DND-41 (cell line): ENCODE results near the gene KCNC1.

Experiments used
- EZH2 ChIP-seq: IDR thresholded peaks from 3 replicates; pipeline ENCODE4 v1.6.1; 2012; ENCODE audit warnings: borderline replicate concordance, low read depth, mild to moderate bottlenecking, moderate library complexity, low read length, inconsistent platforms; ENCODE audit not compliant: severe bottlenecking
- TF ChIP-seq, protein P1 (sequence below): IDR thresholded peaks from 2 replicates; pipeline ENCODE4 v1.5.1; 2012; ENCODE audit warnings: borderline replicate concordance, low read length, moderate library complexity, mild to moderate bottlenecking; ENCODE audit not compliant: poor library complexity, severe bottlenecking; ENCODE audit errors: extremely low read depth

DNA sequence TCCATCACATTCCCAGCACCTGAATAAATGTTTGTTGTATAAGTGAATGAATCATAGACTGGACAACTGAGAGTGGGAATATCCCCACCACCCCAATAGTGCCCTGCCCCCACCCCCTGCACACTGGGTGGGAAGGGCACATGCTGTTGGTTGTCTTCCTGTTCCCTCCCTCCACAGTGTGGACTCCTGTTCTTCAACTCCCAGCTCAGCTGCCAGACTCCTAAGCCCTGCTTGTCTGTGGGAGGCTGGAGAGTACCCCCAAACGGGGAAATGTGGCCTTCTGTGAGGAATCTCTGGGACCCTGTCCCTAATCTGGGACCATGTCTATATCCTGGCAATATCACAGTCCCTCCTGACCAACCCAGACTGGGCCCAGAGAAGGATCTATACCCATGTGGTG is 20.7 kb upstream of the KCNC1 start:
- TF ChIP-seq, protein P1, sequence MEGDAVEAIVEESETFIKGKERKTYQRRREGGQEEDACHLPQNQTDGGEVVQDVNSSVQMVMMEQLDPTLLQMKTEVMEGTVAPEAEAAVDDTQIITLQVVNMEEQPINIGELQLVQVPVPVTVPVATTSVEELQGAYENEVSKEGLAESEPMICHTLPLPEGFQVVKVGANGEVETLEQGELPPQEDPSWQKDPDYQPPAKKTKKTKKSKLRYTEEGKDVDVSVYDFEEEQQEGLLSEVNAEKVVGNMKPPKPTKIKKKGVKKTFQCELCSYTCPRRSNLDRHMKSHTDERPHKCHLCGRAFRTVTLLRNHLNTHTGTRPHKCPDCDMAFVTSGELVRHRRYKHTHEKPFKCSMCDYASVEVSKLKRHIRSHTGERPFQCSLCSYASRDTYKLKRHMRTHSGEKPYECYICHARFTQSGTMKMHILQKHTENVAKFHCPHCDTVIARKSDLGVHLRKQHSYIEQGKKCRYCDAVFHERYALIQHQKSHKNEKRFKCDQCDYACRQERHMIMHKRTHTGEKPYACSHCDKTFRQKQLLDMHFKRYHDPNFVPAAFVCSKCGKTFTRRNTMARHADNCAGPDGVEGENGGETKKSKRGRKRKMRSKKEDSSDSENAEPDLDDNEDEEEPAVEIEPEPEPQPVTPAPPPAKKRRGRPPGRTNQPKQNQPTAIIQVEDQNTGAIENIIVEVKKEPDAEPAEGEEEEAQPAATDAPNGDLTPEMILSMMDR: no peak
- no peak for TF ChIP-seq EZH2
